ENCODE data around the gene IL17D. TPM values are rescaled to one million over a fixed set of nuclear protein-coding genes. Genes with fewer than 3 reads are reported as not detected.

Gene IL17D
- total RNA-seq (2022; extraction: Qiagen RNA extraction): 1.1 to 1.3 TPM (median 1.1 TPM) in 5 replicates

GRCh38 chr13:20702915-20703779 lies at the start of gene IL17D:
Gene IL17D (plus strand): TSS chr13:20703699. CDS start chr13:20704002, 303 bp downstream.

Other genes with a start within 250 kb of the IL17D start
- gene CRYL1, start 177.8 kb upstream of the IL17D start, total RNA-seq (2022; extraction: Qiagen RNA extraction): 4.9 to 6.3 TPM (median 6.1 TPM) in 5 replicates
- 8.4 to 9.6 TPM (median 8.8 TPM) in 5 replicates for gene IFT88, start 136.5 kb upstream of the IL17D start, total RNA-seq (2022; extraction: Qiagen RNA extraction)
- gene EEF1AKMT1, start 70.3 kb downstream of the IL17D start, total RNA-seq (2022; extraction: Qiagen RNA extraction): 4.4 to 5.4 TPM (median 4.8 TPM) in 5 replicates
- 5.3 to 8.1 TPM (median 7.4 TPM) in 5 replicates for gene XPO4, start 199.0 kb downstream of the IL17D start, total RNA-seq (2022; extraction: Qiagen RNA extraction)